DND-41 (cell line): ENCODE data around the gene LMBR1L.

ENCODE experiments used
- ATAC-seq: fragments of 200-7000 bp; cut with Tn5 transposase; 3 replicates; pipeline ENCODE4 v1.9.1; 2021; ENCODE audit warnings: low read depth; ENCODE audit not compliant: insufficient read depth
- DNase-seq: peaks from one replicate; pipeline ENCODE4 v3.0.0-alpha.2; 2020
- H2AFZ ChIP-seq: 2 replicates; pipeline ENCODE4 v1.6.0; 2012; ENCODE audit warnings: low read depth, low read length
- H3K27ac ChIP-seq: 2 replicates; pipeline ENCODE4 v1.5.1; 2012; ENCODE audit warnings: low read length, inconsistent platforms
- H3K27me3 ChIP-seq: fragments of 200-600 bp; sonication (generic); 2 replicates; pipeline ENCODE4 v1.6.0; 2012; ENCODE audit warnings: low read length, mild to moderate bottlenecking, inconsistent platforms; ENCODE audit not compliant: insufficient read depth, poor library complexity
- H3K36me3 ChIP-seq: 2 replicates; pipeline ENCODE4 v1.5.1; 2012; ENCODE audit warnings: low read length, inconsistent platforms; ENCODE audit not compliant: insufficient read depth
- H3K4me1 ChIP-seq: 2 replicates; pipeline ENCODE4 v1.5.1; 2012; ENCODE audit warnings: mild to moderate bottlenecking, low read length; ENCODE audit not compliant: insufficient read depth
- H3K4me2 ChIP-seq: 2 replicates; pipeline ENCODE4 v1.6.0; 2012; ENCODE audit warnings: mild to moderate bottlenecking, moderate library complexity, low read length, inconsistent platforms; ENCODE audit not compliant: insufficient read depth
- H3K4me3 ChIP-seq, 2 experiments: fragments of 200-600 bp in 1 of 2; shearing (Covaris generic) in 1 of 2; 2 replicates each; pipeline ENCODE4 v1.5.1; 2012 to 2016; ENCODE audit warnings: inconsistent platforms in 2 of 2, low read length in 2 of 2, mild to moderate bottlenecking in 2 of 2, low read depth in 1 of 2, moderate library complexity in 1 of 2
- H3K79me2 ChIP-seq: 2 replicates; pipeline ENCODE4 v1.6.0; 2012; ENCODE audit warnings: low read length, inconsistent platforms; ENCODE audit not compliant: insufficient read depth
- H3K9ac ChIP-seq: 2 replicates; pipeline ENCODE4 v1.6.0; 2012; ENCODE audit warnings: low read depth, mild to moderate bottlenecking, inconsistent platforms, low read length, moderate library complexity
- H3K9me3 ChIP-seq: 2 replicates; pipeline ENCODE4 v1.5.1; 2012; ENCODE audit warnings: low read length, moderate library complexity, mild to moderate bottlenecking, inconsistent platforms; ENCODE audit not compliant: insufficient read depth, severe bottlenecking
- H4K20me1 ChIP-seq: 2 replicates; pipeline ENCODE4 v1.6.0; 2012; ENCODE audit warnings: low read length; ENCODE audit not compliant: insufficient read depth
- EZH2 ChIP-seq: IDR thresholded peaks from 3 replicates; pipeline ENCODE4 v1.6.1; 2012; ENCODE audit warnings: borderline replicate concordance, low read depth, mild to moderate bottlenecking, moderate library complexity, low read length, inconsistent platforms; ENCODE audit not compliant: severe bottlenecking
- TF ChIP-seq, protein P1 (sequence below): IDR thresholded peaks from 2 replicates; pipeline ENCODE4 v1.5.1; 2012; ENCODE audit warnings: borderline replicate concordance, low read length, moderate library complexity, mild to moderate bottlenecking; ENCODE audit not compliant: poor library complexity, severe bottlenecking; ENCODE audit errors: extremely low read depth

The LMBR1L gene

DNA sequence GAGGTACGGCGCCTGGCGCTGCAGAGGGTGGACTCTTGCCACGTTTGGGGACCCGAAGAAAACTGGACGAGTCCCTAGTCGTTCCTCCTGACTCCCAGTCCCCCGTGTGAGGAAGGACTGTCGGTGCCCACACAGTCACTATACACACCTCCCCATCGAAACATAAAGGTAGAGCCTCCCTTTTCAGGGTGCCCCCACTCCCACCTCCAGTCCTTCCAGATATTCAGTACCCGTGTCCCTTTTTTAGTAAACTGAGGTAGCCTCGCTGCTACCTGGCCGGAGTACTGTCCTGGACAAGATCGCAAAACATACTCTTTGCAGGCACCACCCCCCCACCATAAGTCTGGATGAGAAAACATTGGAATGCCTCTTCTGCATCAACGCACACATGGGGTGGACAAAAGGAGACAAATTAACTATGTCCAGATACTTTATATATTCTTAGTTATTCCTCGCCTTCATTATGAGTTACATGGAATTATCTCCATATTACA is 49.4 kb downstream of the LMBR1L start:
- Histone ChIP-seq H3K27me3 (no peaks in the 10 kb centered on the region), H3K9me3 (no peaks in the 10 kb centered on the region), H4K20me1 (peaks cover 33% of the 10 kb centered on the region), H3K4me1 (peaks cover 46% of the 10 kb centered on the region), H3K79me2 (peaks cover 55% of the 10 kb centered on the region), H3K4me2 (peak overlapping the region; percentile 99), H3K27ac (peak overlapping the region; percentile 100), H3K9ac (peak overlapping the region; percentile 99), H3K36me3 (peaks cover 44% of the 10 kb centered on the region), H2AFZ (peak overlapping the region; percentile 93), H3K4me3 (peak overlapping the region; percentile 84 to 96)
- TF ChIP-seq EZH2: no peak
- TF ChIP-seq, protein P1, sequence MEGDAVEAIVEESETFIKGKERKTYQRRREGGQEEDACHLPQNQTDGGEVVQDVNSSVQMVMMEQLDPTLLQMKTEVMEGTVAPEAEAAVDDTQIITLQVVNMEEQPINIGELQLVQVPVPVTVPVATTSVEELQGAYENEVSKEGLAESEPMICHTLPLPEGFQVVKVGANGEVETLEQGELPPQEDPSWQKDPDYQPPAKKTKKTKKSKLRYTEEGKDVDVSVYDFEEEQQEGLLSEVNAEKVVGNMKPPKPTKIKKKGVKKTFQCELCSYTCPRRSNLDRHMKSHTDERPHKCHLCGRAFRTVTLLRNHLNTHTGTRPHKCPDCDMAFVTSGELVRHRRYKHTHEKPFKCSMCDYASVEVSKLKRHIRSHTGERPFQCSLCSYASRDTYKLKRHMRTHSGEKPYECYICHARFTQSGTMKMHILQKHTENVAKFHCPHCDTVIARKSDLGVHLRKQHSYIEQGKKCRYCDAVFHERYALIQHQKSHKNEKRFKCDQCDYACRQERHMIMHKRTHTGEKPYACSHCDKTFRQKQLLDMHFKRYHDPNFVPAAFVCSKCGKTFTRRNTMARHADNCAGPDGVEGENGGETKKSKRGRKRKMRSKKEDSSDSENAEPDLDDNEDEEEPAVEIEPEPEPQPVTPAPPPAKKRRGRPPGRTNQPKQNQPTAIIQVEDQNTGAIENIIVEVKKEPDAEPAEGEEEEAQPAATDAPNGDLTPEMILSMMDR: no peak
- DNase-seq: no peak
- ATAC-seq: no peak

DNA sequence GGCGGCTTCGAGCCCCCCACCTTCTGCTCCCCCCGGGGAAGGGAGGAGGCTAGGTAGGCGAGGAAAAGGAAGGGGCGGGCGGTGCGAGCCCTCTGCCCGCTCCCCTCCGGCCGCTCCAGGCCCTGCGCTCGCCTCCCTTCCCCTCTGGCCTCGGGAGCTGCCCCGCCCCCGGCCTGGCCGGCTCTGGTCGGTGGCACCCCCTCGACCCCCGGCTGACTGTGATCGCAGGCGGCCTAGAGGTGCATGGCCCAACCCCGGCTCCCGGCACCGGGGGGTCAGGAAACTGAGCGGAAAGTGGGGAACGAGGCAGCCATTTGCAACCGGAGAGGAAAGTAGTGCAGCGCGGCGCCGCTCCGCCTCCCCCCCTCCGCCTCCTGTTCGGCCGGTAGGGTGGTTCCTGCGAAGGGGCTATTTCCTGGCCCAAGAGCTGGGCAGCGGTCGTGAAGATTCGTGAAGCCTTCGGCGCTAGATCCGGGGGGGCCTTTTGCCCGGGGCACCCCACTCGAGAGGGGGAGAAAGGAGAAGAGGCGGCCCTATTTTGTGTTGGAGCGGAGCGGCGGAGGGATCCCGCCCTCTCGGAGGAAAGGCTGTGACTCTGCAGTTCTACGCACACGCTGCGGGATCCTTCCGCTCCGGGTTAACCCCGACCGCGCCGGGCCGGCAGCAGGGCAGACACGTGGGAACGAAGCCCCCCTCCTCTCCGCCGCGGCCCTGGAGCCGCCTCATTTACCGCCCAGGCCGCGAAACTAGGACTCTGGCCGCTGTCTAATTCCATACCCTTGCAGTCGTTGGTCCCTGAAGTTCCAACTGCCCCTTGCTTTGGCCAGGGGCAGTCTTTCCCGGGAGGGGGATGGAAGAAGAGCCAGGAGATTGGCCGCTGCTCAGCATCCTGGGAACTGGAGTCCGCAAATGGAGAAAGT is 50.1 kb downstream of the LMBR1L start, which contains the start of gene KMT2D:
TSS of gene KMT2D (minus strand) at position 558 of the 920 bp plus-strand sequence. CDS start 5,470 bp downstream, outside the sequence.
- ATAC-seq: peak; percentile 76
- Histone ChIP-seq H3K4me3 (peak within 1 kb of the TSS; percentile 84 to 96), H3K36me3 (peaks cover 50% of the 10 kb centered on the region), H3K27me3 (no peaks in the 10 kb centered on the region), H2AFZ (peak within 1 kb of the TSS; percentile 93), H3K4me2 (peak within 1 kb of the TSS; percentile 99), H3K9ac (peak within 1 kb of the TSS; percentile 99), H3K79me2 (peaks cover 62% of the 10 kb centered on the region), H3K9me3 (no peaks in the 10 kb centered on the region), H3K4me1 (peaks cover 53% of the 10 kb centered on the region), H4K20me1 (peaks cover 40% of the 10 kb centered on the region), H3K27ac (peak within 1 kb of the TSS; percentile 100)
- peak; percentile 93 for DNase-seq
- TF ChIP-seq, protein P1: peak; percentile 38
- TF ChIP-seq EZH2: no peak

DNA sequence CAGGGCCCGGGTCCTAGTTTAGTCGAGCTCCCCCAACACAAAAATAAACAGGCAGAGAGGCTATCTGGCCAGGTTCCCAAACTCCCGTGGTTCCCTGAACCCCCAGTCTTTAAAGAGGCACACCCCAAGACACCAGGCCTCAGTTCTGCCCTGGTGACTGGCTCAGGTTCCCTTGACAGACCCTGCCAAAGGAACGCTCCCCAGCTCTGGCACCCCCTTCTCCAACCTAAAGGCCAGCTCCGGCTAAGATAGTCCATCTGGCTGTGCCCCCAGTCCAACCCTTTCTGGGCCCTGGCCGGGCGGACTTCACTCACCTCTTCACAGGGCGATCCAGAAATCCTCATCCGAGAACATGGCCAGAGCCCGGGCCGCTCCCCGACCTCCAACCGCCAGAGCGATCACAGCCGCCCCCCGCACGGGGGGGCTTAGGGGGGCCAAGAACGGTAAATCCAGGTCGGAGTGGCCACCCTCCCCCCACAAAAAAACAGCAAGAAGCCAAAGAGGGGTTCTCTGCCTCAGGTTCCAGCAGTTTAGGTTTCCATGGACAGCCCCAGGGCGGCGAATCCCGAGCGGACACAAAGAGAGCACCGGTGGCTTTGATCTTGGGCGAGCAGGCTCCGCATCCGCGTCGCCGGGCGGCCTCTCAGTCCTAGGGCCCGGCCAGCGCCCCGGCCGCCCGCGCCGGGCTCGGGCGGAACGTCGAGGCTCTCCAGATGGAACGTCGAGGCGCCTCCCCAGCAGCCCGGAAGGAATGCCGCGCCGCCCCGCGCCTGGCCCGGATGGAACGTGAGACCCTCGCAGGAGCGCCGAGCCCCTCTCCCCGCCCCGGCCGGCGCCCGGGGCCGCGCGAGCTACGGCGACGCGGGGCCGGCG is 51.1 kb downstream of the LMBR1L start:
- Histone ChIP-seq H3K27me3 (no peaks in the 10 kb centered on the region), H3K27ac (peak overlapping the region; percentile 100), H4K20me1 (peaks cover 49% of the 10 kb centered on the region), H3K9ac (peak overlapping the region; percentile 99), H3K36me3 (peaks cover 51% of the 10 kb centered on the region), H3K4me3 (peak overlapping the region; percentile 84 to 96; a peak in 3 of 4 replicates), H3K4me2 (peak overlapping the region; percentile 99), H3K9me3 (no peaks in the 10 kb centered on the region), H3K79me2 (peaks cover 72% of the 10 kb centered on the region), H2AFZ (peak overlapping the region; percentile 93), H3K4me1 (peaks cover 62% of the 10 kb centered on the region)
- peak; percentile 39 for DNase-seq
- peak; percentile 6 for ATAC-seq
- TF ChIP-seq EZH2: no peak
- TF ChIP-seq, protein P1: no peak
